GM12878 (cell line): ENCODE data around the gene PDE6B. TPM values are rescaled to one million over a fixed set of nuclear protein-coding genes. Genes with fewer than 3 reads are reported as not detected.

ENCODE experiments used
- ATAC-seq: fragments of 200-7000 bp; cut with Tn5 transposase; 3 replicates; pipeline ENCODE4 v1.9.1; 2020; ENCODE audit warnings: mild to moderate bottlenecking, moderate library complexity
- BruUV-seq: library from RNA; stranded (reverse); fragments of 400-500 nt; replicated peaks from 2 replicates; lab custom pipeline; 2021; lab: Mats Ljungman, UMichigan
- CTCF ChIA-PET: fragments of 300-600 bp; sonication (Branson Sonifier 250); formaldehyde crosslinking; extraction: SDS; loops from one replicate; lab custom pipeline; 2021; ENCODE audit warnings: inconsistent platforms; lab: Yijun Ruan, JAX
- POLR2A ChIA-PET: fragments of 350-600 bp; formaldehyde crosslinking; extraction: SDS; loops from one replicate; lab custom pipeline; 2021; ENCODE audit warnings: inconsistent platforms; lab: Charles Lee
- RAD21 ChIA-PET: fragments of 300-600 bp; sonication (Branson Sonifier 250); formaldehyde crosslinking; loops from one replicate; lab custom pipeline; 2023; ENCODE audit warnings: antibody characterized with exemption; ENCODE audit not compliant: unreplicated experiment; lab: Charles Lee
- SMC1A ChIA-PET: fragments of 300-600 bp; sonication (Branson Sonifier 250); formaldehyde crosslinking; loops from one replicate; lab custom pipeline; 2023; ENCODE audit not compliant: unreplicated experiment, uncharacterized antibody; lab: Charles Lee
- DNase-seq: peaks from one replicate; pipeline ENCODE4 v3.0.0-alpha.2; 2011; ENCODE audit warnings: low read depth, low spot score
- FAIRE-seq: peaks from 3 replicates; lab custom pipeline; 2011; peaks lifted over from hg19 to GRCh38; lab: Jason Lieb, UNC
- H2AFZ ChIP-seq: 2 replicates; pipeline ENCODE4 v1.6.0; 2011; ENCODE audit warnings: low read depth, low read length, control low read depth; ENCODE audit not compliant: control insufficient read depth
- H3K27ac ChIP-seq: 2 replicates; pipeline ENCODE4 v1.5.1; 2011; ENCODE audit warnings: control low read depth; ENCODE audit not compliant: control insufficient read depth, insufficient read depth
- H3K27me3 ChIP-seq, 2 experiments: replicated peaks in 1 of 2; 2 replicates each; pipeline versions ENCODE4 v1.6.0 to v1.6.1; 2011; ENCODE audit warnings: low read length in 1 of 2; ENCODE audit not compliant: control insufficient read depth in 2 of 2, insufficient read depth in 2 of 2
- H3K36me3 ChIP-seq, 2 experiments: 2 replicates each; pipeline ENCODE4 v1.5.1; 2011; ENCODE audit warnings: low read length in 1 of 2; ENCODE audit not compliant: control insufficient read depth in 2 of 2, insufficient read depth in 2 of 2
- H3K4me1 ChIP-seq: 2 replicates; pipeline ENCODE4 v1.6.1; 2011; ENCODE audit warnings: mild to moderate bottlenecking, low read length, moderate library complexity, mixed read lengths; ENCODE audit not compliant: control insufficient read depth, insufficient read depth
- H3K4me2 ChIP-seq: 2 replicates; pipeline ENCODE4 v1.6.0; 2011; ENCODE audit warnings: control low read depth; ENCODE audit not compliant: control insufficient read depth, insufficient read depth
- H3K4me3 ChIP-seq: fragments of 200-600 bp; sonication (generic); 2 replicates; pipeline ENCODE4 v1.5.1; 2016
- H3K79me2 ChIP-seq: 2 replicates; pipeline ENCODE4 v1.6.0; 2011; ENCODE audit warnings: low read length; ENCODE audit not compliant: control insufficient read depth, insufficient read depth
- H3K9ac ChIP-seq: 2 replicates; pipeline ENCODE4 v1.8.0; 2011; ENCODE audit warnings: low read length, control low read depth, mixed read lengths; ENCODE audit not compliant: control insufficient read depth, insufficient read depth
- H3K9me3 ChIP-seq: replicated peaks from 3 replicates; pipeline ENCODE4 v1.5.1; 2011; ENCODE audit warnings: mild to moderate bottlenecking, low read length; ENCODE audit not compliant: control insufficient read depth, insufficient read depth
- H4K20me1 ChIP-seq: 2 replicates; pipeline ENCODE4 v1.6.0; 2011; ENCODE audit not compliant: control insufficient read depth, insufficient read depth
- ATF7 ChIP-seq: fragments of 450-650 bp; IDR thresholded peaks from 2 replicates; pipeline ENCODE4 v1.6.1; 2016; ENCODE audit warnings: low read depth, mild to moderate bottlenecking
- BHLHE40 ChIP-seq, 2 experiments: fragments of 450-650 bp in 1 of 2; IDR thresholded peaks; 2 replicates each; pipeline ENCODE4 v1.6.1; 2011 to 2017; ENCODE audit warnings: low read depth in 2 of 2, borderline replicate concordance in 1 of 2, improper control_type of control experiment in 1 of 2, low read length in 1 of 2, mild to moderate bottlenecking in 1 of 2
- EZH2 ChIP-seq: IDR thresholded peaks from 2 replicates; pipeline ENCODE4 v1.6.1; 2012; ENCODE audit warnings: low read depth, mild to moderate bottlenecking, control low read depth, inconsistent platforms, low read length, borderline replicate concordance; ENCODE audit not compliant: control insufficient read depth
- KDM1A ChIP-seq: fragments of 200-600 bp; sonication (generic); IDR thresholded peaks from 2 replicates; pipeline ENCODE4 v1.6.1; 2016; ENCODE audit warnings: borderline replicate concordance
- MYB ChIP-seq: fragments of 150-350 bp; IDR thresholded peaks from 2 replicates; pipeline ENCODE4 v1.6.1; 2014; ENCODE audit warnings: mild to moderate bottlenecking, low read depth, low read length, borderline replicate concordance
- NKRF ChIP-seq: fragments of 450-650 bp; conservative IDR thresholded peaks from 2 replicates; pipeline ENCODE4 v1.6.1; 2017; ENCODE audit warnings: mild to moderate bottlenecking, moderate library complexity
- NR2C2 ChIP-seq: IDR thresholded peaks from 2 replicates; pipeline ENCODE4 v1.6.1; 2011; ENCODE audit warnings: borderline replicate concordance, low read depth; ENCODE audit not compliant: control insufficient read depth, insufficient read length
- PRDM15 ChIP-seq: fragments of 450-650 bp; formaldehyde crosslinking; IDR thresholded peaks from 2 replicates; pipeline ENCODE4 v1.4.0; 2020; ENCODE audit warnings: mild to moderate bottlenecking, moderate library complexity
- RBBP5 ChIP-seq: fragments of 200-600 bp; sonication (generic); conservative IDR thresholded peaks from 2 replicates; pipeline ENCODE4 v1.6.1; 2016
- SMAD1 ChIP-seq: fragments of 450-650 bp; IDR thresholded peaks from 2 replicates; pipeline ENCODE4 v1.6.1; 2018; ENCODE audit warnings: mild to moderate bottlenecking, low read depth; ENCODE audit not compliant: partially characterized antibody
- STAT3 ChIP-seq: IDR thresholded peaks from 2 replicates; pipeline ENCODE4 v1.6.1; 2011; ENCODE audit warnings: low read depth, low read length, improper control_type of control experiment
- WGBS: methylation state at CpG from one replicate; pipeline ENCODE4 v1.1.6; 2016; ENCODE audit warnings: low lambda C conversion rate; ENCODE audit not compliant: insufficient replicate concordance, insufficient coverage; ENCODE audit errors: missing lambda C conversion rate; 5-methylcytosine and 5-hydroxymethylcytosine counted together
- in situ Hi-C: fragments of 300-500 bp; cut with MboI; formaldehyde crosslinking; loops from 9 replicates; pipeline ENCODE4 v1.14.3; 2018; ENCODE audit warnings: mixed read lengths
- intact Hi-C: fragments of 100-400 bp; cut with micrococcal nuclease; formaldehyde crosslinking; loops from one replicate; pipeline ENCODE4 v1.14.2; 2022; ENCODE audit not compliant: unreplicated experiment
- polyA plus RNA-seq, 11 experiments: library from polyadenylated mRNA; depleted of rRNA in 4 of 11; unstranded in 6 of 11; stranded (reverse) in 5 of 11; fragments of >200 nt; fragmentation: Nextera tagmentation in 4 of 11; fragmentation: Illumina TruSeq in 1 of 11; extraction: Ambion mirVana in 4 of 11; extraction: Trizol in 1 of 11; gene quantifications; 1 replicate in 1 of 11; 2 replicates in 10 of 11; pipeline versions ENCODE4 v1.2.1 to v1.2.3, GENCODE V29; 2011 to 2016; ENCODE audit warnings: inconsistent platforms in 2 of 11, missing spikeins in 2 of 11, low read depth in 1 of 11
- total RNA-seq, 4 experiments: library from RNA; depleted of rRNA in 3 of 4; stranded (reverse); fragments of >200 nt in 3 of 4; fragmentation: Illumina TruSeq in 1 of 4; extraction: Trizol in 1 of 4; gene quantifications; 2 replicates each; pipeline versions ENCODE4 v1.2.1 to v1.2.3, GENCODE V29; 2013 to 2021

Gene PDE6B
- total and polyA plus RNA-seq, 10 of the 15 experiments (the other 5 are each of a cell fraction or from before 2014, with no cell fraction given): 2.6 to 6.4 (median 3.8) TPM

- no peaks in the 10 kb centered on the region for H3K4me1 ChIP-seq
- H3K79me2 ChIP-seq: no peaks in the 10 kb centered on the region
- in situ Hi-C loops: no loop called here
- RAD21 ChIA-PET: no interaction called here
- no peak overlapping the region for H3K9ac ChIP-seq
- no TSS peak for BruUV-seq
- TF ChIP-seq KDM1A (no peak), STAT3 (no peak), EZH2 (no peak), MYB (no peak), PRDM15 (CRISPR knock-in tag) (no peak), ATF7 (no peak), NR2C2 (no peak), RBBP5 (no peak), SMAD1 (no peak), BHLHE40 (IDR thresholded peaks at IDR 0.05; ENCODE audit: borderline replicate concordance in 1 of 2, low read depth in 2 of 2, low read length in 1 of 2) (no peak), NKRF (no peak)
- TF ChIP-seq, all 136 proteins: peak for 0
- H3K4me3 ChIP-seq: no peak overlapping the region
- FAIRE-seq (no peak), DNase-seq (no peak), ATAC-seq (no peak)
- H3K9me3 ChIP-seq: peaks cover 2% of the 10 kb centered on the region; the same call in 1 of the 3 replicates
- no peaks in the 10 kb centered on the region for H3K27me3 ChIP-seq
- POLR2A ChIA-PET: no interaction called here
- no peak overlapping the region for H3K27ac ChIP-seq
- SMC1A ChIA-PET: interaction anchor here (0.9 kb wide), 1 partner anchor 19 kb away, joined by 3 read pairs; no protein-coding TSS in a partner anchor
- 30% methylated on average over 3 of the region's 3 CpGs for WGBS
- H3K4me2 ChIP-seq: no peak overlapping the region
- intact Hi-C loops: no loop called here
- CTCF ChIA-PET: interaction anchor here (0.6 to 1.2 kb wide), 2 partner anchors 51 to 144 kb away, joined by 3 read pairs; no protein-coding TSS in a partner anchor
- no peaks in the 10 kb centered on the region for H4K20me1 ChIP-seq
- H2AFZ ChIP-seq: no peak overlapping the region
- no peaks in the 10 kb centered on the region for H3K36me3 ChIP-seq
Observed at GRCh38 chr4:598925-599324, 26.4 kb upstream of the PDE6B start.
